Neural cell (in vitro differentiated cells): ENCODE data around the gene CNGA3.

Source experiments
- CTCF ChIP-seq: fragments of 450-650 bp; IDR thresholded peaks from 2 replicates; pipeline ENCODE4 v1.5.1; 2014; ENCODE audit warnings: antibody characterized with exemption, mild to moderate bottlenecking, moderate library complexity; ENCODE audit not compliant: poor library complexity, severe bottlenecking
- EP300 ChIP-seq: fragments of 450-650 bp; conservative IDR thresholded peaks from 2 replicates; pipeline ENCODE4 v1.6.1; 2014; ENCODE audit warnings: antibody characterized with exemption, mild to moderate bottlenecking, moderate library complexity; ENCODE audit not compliant: poor library complexity, severe bottlenecking
- EZH2 ChIP-seq: fragments of 200-600, 300-800 bp; shearing (Covaris generic), sonication (generic); IDR thresholded peaks from 2 replicates; pipeline ENCODE4 v1.6.1; 2014; ENCODE audit warnings: antibody characterized with exemption, low read length, borderline replicate concordance, mild to moderate bottlenecking; ENCODE audit not compliant: insufficient read depth, poor library complexity, severe bottlenecking
- MXI1 ChIP-seq: fragments of 450-650 bp; conservative IDR thresholded peaks from 2 replicates; pipeline ENCODE4 v1.6.1; 2014; ENCODE audit warnings: antibody characterized with exemption, mild to moderate bottlenecking; ENCODE audit not compliant: poor library complexity, severe bottlenecking
- POLR2AphosphoS5 ChIP-seq: IDR thresholded peaks from 2 replicates; pipeline ENCODE4 v1.6.1; 2012
- RAD21 ChIP-seq: fragments of 450-650 bp; conservative IDR thresholded peaks from 2 replicates; pipeline ENCODE4 v1.6.1; 2014; ENCODE audit warnings: antibody characterized with exemption, mild to moderate bottlenecking, moderate library complexity
- REST ChIP-seq: IDR thresholded peaks from 2 replicates; pipeline ENCODE4 v1.6.1; 2012; ENCODE audit warnings: borderline replicate concordance
- SMC3 ChIP-seq: fragments of 450-650 bp; conservative IDR thresholded peaks from 2 replicates; pipeline ENCODE4 v1.6.1; 2014; ENCODE audit warnings: antibody characterized with exemption, mild to moderate bottlenecking, moderate library complexity; ENCODE audit not compliant: poor library complexity
- TAF1 ChIP-seq: IDR thresholded peaks from 2 replicates; pipeline ENCODE4 v1.6.1; 2012; ENCODE audit warnings: low read depth

- TF ChIP-seq POLR2AphosphoS5 = no peak
- TF ChIP-seq CTCF = no peak
- TF ChIP-seq EP300 = no peak
- no peak for TF ChIP-seq REST
- no peak for TF ChIP-seq TAF1
- no peak for TF ChIP-seq EZH2
- TF ChIP-seq MXI1 = no peak
- TF ChIP-seq RAD21 = no peak
- no peak for TF ChIP-seq SMC3
Measured at GRCh38 chr2:98388081-98388480, 41.8 kb downstream of the CNGA3 start.
